Keratinocyte (primary cell): ENCODE results near the gene TRIM65. TPM values are rescaled to one million over a fixed set of nuclear protein-coding genes. Genes with fewer than 3 reads are reported as not detected.

Experiments
- DNase-seq: peaks from one replicate; pipeline ENCODE4 v3.0.0-alpha.2; 2011; ENCODE audit warnings: low read depth, missing footprints, low spot score
- FAIRE-seq: peaks from 2 replicates; lab custom pipeline; 2011; peaks lifted over from hg19 to GRCh38; lab: Jason Lieb, UNC
- H2AFZ ChIP-seq: 2 replicates; pipeline ENCODE4 v1.6.0; 2012; ENCODE audit warnings: low read length, control low read depth, inconsistent platforms; ENCODE audit not compliant: control insufficient read depth
- H3K27ac ChIP-seq: 2 replicates; pipeline ENCODE4 v1.5.1; 2011; ENCODE audit warnings: low read length; ENCODE audit not compliant: control insufficient read depth, insufficient read depth
- H3K27me3 ChIP-seq: 3 replicates; pipeline ENCODE4 v1.6.0; 2011; ENCODE audit warnings: low read length; ENCODE audit not compliant: control insufficient read depth, insufficient read depth; ENCODE audit errors: extremely low read depth
- H3K36me3 ChIP-seq, 2 experiments: 2 replicates in 1 of 2; 3 replicates in 1 of 2; pipeline ENCODE4 v1.5.1; 2011; ENCODE audit warnings: low read length in 2 of 2, mild to moderate bottlenecking in 1 of 2; ENCODE audit not compliant: control insufficient read depth in 2 of 2, insufficient read depth in 2 of 2; ENCODE audit errors: extremely low read depth in 1 of 2
- H3K4me1 ChIP-seq: 3 replicates; pipeline ENCODE4 v1.5.1; 2011; ENCODE audit warnings: low read length; ENCODE audit not compliant: control insufficient read depth, insufficient read depth; ENCODE audit errors: extremely low read depth
- H3K4me2 ChIP-seq: 3 replicates; pipeline ENCODE4 v1.6.0; 2011; ENCODE audit warnings: low read depth, low read length; ENCODE audit not compliant: control insufficient read depth, insufficient read depth; ENCODE audit errors: extremely low read depth
- H3K4me3 ChIP-seq, 3 experiments: fragments of 200-600 bp in 1 of 3; sonication (generic) in 1 of 3; 2 replicates in 2 of 3; 3 replicates in 1 of 3; pipeline ENCODE4 v1.5.1; 2011 to 2016; ENCODE audit warnings: low read length in 3 of 3, mild to moderate bottlenecking in 3 of 3, control low read depth in 2 of 3, inconsistent platforms in 1 of 3, low read depth in 1 of 3, mixed read lengths in 1 of 3, mixed run types in 1 of 3, moderate library complexity in 1 of 3; ENCODE audit not compliant: control insufficient read depth in 2 of 3, insufficient read depth in 2 of 3; ENCODE audit errors: extremely low read depth in 1 of 3
- H3K79me2 ChIP-seq: 2 replicates; pipeline ENCODE4 v1.6.0; 2012; ENCODE audit warnings: low read length; ENCODE audit not compliant: control insufficient read depth, insufficient read depth
- H3K9ac ChIP-seq: 3 replicates; pipeline ENCODE4 v1.6.0; 2011; ENCODE audit warnings: low read length; ENCODE audit not compliant: control insufficient read depth, insufficient read depth; ENCODE audit errors: extremely low read depth
- H3K9me1 ChIP-seq: 3 replicates; pipeline ENCODE4 v1.6.0; 2011; ENCODE audit warnings: low read length; ENCODE audit not compliant: control insufficient read depth, insufficient read depth; ENCODE audit errors: extremely low read depth
- H3K9me3 ChIP-seq: 2 replicates; pipeline ENCODE4 v1.5.1; 2012; ENCODE audit warnings: low read depth, low read length; ENCODE audit not compliant: control insufficient read depth
- H4K20me1 ChIP-seq: 3 replicates; pipeline ENCODE4 v1.6.0; 2011; ENCODE audit warnings: low read length; ENCODE audit not compliant: control insufficient read depth, insufficient read depth; ENCODE audit errors: extremely low read depth
- EZH2 ChIP-seq: IDR thresholded peaks from one replicate; pipeline ENCODE4 v1.6.1; 2012; ENCODE audit warnings: inconsistent platforms, mild to moderate bottlenecking, low read length, moderate library complexity
- dilution Hi-C: fragments of 300-500 bp; cut with MboI; formaldehyde crosslinking; loops from one replicate; pipeline ENCODE4 v1.7.0; 2020; ENCODE audit warnings: low sequenced_read_pairs; ENCODE audit not compliant: extremely low pct_ligation_motif_present
- polyA plus RNA-seq, 5 experiments: library from polyadenylated mRNA; depleted of rRNA in 3 of 5; stranded (reverse) in 3 of 5; stranded (forward) in 1 of 5; unstranded in 1 of 5; fragments of >200 nt; gene quantifications; 1 replicate in 1 of 5; 2 replicates in 3 of 5; 3 replicates in 1 of 5; pipeline versions ENCODE4 v1.2.1 to v1.2.3, GENCODE V29; 2011 to 2012; ENCODE audit warnings: missing spikeins in 2 of 5, low read depth in 1 of 5, low replicate concordance in 1 of 5
- TF ChIP-seq, protein P1 (sequence below), 3 experiments: IDR thresholded peaks in 1 of 3; conservative IDR thresholded peaks in 1 of 3; optimal IDR thresholded peaks in 1 of 3; 2 replicates in 2 of 3; 3 replicates in 1 of 3; pipeline versions ENCODE3 to v1.5.1; 2011; ENCODE audit warnings: low read length in 3 of 3, mild to moderate bottlenecking in 3 of 3, moderate library complexity in 2 of 3, control low read depth in 1 of 3, inconsistent platforms in 1 of 3; ENCODE audit not compliant: insufficient read depth in 2 of 3; ENCODE audit errors: extremely low read depth in 1 of 3

TRIM65 gene
- polyA plus RNA-seq, 1 donor (not counting 4 experiments of a cell fraction or from before 2014, with no cell fraction given), result 7.8 TPM

DNA sequence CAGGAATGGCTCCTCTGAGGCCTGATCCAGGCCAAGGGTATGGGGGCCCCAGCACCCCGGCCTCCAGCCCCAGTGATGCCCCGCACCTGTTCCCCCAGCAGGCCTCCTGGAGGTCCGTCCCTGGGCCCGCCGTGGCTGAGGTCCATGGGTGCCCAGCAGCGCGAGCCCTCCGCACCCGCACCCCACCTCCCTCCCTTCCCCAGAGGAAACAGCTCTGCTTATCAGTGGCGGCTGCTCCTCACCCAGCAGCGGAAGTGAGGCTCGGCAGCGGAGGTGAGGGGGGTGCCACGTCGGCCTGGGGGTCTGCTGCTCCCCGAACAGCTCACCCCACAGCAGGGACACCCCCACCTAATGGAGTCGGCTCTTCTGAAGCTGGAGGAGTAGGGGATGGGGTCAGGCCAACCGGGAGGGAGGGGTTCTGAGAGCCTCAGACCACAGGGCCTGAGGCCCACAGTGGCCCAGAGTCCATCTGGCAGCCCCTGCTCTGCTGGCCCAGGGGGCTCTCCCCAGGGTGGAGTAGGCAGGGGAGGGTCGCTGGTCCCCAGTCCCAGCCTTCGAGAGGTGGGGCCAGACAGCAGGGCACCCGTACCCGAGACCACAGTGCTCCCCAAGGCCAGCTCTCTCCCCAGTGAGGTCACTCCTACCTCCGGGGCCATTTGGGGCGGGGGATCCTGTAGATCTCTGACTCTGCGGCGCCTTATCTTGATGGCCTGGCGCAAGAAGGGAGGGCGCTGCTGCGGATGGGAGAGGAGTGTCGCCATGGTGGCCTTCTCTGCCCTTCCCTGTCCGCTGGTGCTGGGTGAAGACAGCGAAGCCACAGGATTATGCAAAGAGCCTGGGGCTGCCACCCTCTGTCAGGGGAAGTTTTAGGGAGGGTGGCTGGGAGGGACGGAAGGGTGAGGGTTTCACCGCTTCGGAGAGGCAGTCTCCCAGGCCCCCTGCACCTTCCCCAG is 52.9 kb downstream of the TRIM65 start, which contains the start of gene UNC13D:
Gene UNC13D (minus strand): TSS at position 828 of the 953 bp plus-strand sequence. CDS start 67 bp downstream, at position 761.
- H3K9me3 ChIP-seq, result no peaks in the 10 kb centered on the region
- no peaks in the 10 kb centered on the region for H3K27me3 ChIP-seq
- H3K4me2 ChIP-seq, result peak within 1 kb of the TSS; percentile 78
- H3K4me1 ChIP-seq, result peaks cover 20% of the 10 kb centered on the region
- TF ChIP-seq EZH2, result no peak
- TF ChIP-seq, protein P1, sequence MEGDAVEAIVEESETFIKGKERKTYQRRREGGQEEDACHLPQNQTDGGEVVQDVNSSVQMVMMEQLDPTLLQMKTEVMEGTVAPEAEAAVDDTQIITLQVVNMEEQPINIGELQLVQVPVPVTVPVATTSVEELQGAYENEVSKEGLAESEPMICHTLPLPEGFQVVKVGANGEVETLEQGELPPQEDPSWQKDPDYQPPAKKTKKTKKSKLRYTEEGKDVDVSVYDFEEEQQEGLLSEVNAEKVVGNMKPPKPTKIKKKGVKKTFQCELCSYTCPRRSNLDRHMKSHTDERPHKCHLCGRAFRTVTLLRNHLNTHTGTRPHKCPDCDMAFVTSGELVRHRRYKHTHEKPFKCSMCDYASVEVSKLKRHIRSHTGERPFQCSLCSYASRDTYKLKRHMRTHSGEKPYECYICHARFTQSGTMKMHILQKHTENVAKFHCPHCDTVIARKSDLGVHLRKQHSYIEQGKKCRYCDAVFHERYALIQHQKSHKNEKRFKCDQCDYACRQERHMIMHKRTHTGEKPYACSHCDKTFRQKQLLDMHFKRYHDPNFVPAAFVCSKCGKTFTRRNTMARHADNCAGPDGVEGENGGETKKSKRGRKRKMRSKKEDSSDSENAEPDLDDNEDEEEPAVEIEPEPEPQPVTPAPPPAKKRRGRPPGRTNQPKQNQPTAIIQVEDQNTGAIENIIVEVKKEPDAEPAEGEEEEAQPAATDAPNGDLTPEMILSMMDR (optimal IDR thresholded peaks at IDR 0.05 in 1 of 3, IDR thresholded peaks at IDR 0.05 in 1 of 3, conservative IDR thresholded peaks at IDR 0.05 in 1 of 3; ENCODE audit: extremely low read depth in 1 of 3, insufficient read depth in 2 of 3, low read length in 3 of 3), result no peak
- peak within 1 kb of the TSS; percentile 20 for H2AFZ ChIP-seq
- no peaks in the 10 kb centered on the region for H3K79me2 ChIP-seq
- no peak for FAIRE-seq
- H3K9ac ChIP-seq, result peak within 1 kb of the TSS; percentile 58
- dilution Hi-C loops, result no loop called here
- no peak for DNase-seq
- H3K36me3 ChIP-seq, result peaks cover 15 to 19% of the 10 kb centered on the region in 2 experiments
- H4K20me1 ChIP-seq, result no peaks in the 10 kb centered on the region
- H3K9me1 ChIP-seq, result no peaks in the 10 kb centered on the region
- peak within 1 kb of the TSS; percentile 60 for H3K27ac ChIP-seq
- peak within 1 kb of the TSS in 2 of 3 experiments; percentile 35 to 43 for H3K4me3 ChIP-seq

GRCh38 chr17:75842963-75843576 is 53.7 kb downstream of the TRIM65 start:
- Histone ChIP-seq H3K27ac (no peak overlapping the region), H3K27me3 (no peaks in the 10 kb centered on the region), H3K4me1 (peaks cover 20% of the 10 kb centered on the region), H3K9me1 (no peaks in the 10 kb centered on the region), H2AFZ (no peak overlapping the region), H4K20me1 (no peaks in the 10 kb centered on the region), H3K9me3 (no peaks in the 10 kb centered on the region), H3K9ac (no peak overlapping the region), H3K79me2 (no peaks in the 10 kb centered on the region), H3K36me3 (peaks cover 12 to 14% of the 10 kb centered on the region in 2 experiments), H3K4me3 (no peak overlapping the region), H3K4me2 (no peak overlapping the region)
- dilution Hi-C loops, result no loop called here
- FAIRE-seq (no peak), DNase-seq (no peak)
- no peak for TF ChIP-seq EZH2
- TF ChIP-seq, protein P1 (optimal IDR thresholded peaks at IDR 0.05 in 1 of 3, IDR thresholded peaks at IDR 0.05 in 1 of 3, conservative IDR thresholded peaks at IDR 0.05 in 1 of 3; ENCODE audit: extremely low read depth in 1 of 3, insufficient read depth in 2 of 3, low read length in 3 of 3), result no peak
